SJSA1 (cell line): ENCODE data around the gene AIP. TPM values are rescaled to one million over a fixed set of nuclear protein-coding genes. Genes with fewer than 3 reads are reported as not detected.

Experiments used
- total RNA-seq: library from RNA; depleted of rRNA; stranded (reverse); fragments of >200 nt; shearing (Covaris generic); gene quantifications from 2 replicates; pipeline ENCODE4 v1.2.3, GENCODE V29; 2014; rRNA removed

The AIP gene
- total RNA-seq, 1 experiment from 2014 or later, result 185 TPM

Other genes starting within 250 kb of the AIP start
- gene GRK2, start 216.6 kb upstream of the AIP start, total RNA-seq, result 96.2 and 138 TPM in 2 replicates
- gene ANKRD13D, start 193.7 kb upstream of the AIP start, total RNA-seq, result 40.2 and 61.7 TPM in 2 replicates
- 13.4 and 17.5 TPM in 2 replicates for gene SSH3, start 179.5 kb upstream of the AIP start, total RNA-seq
- 81.8 and 125 TPM in 2 replicates for gene POLD4, start 129.5 kb upstream of the AIP start, total RNA-seq
- gene CLCF1, start 109.4 kb upstream of the AIP start, total RNA-seq, result 6.9 and 9.4 TPM in 2 replicates
- 13.8 and 25.1 TPM in 2 replicates for gene RAD9A, start 91.0 kb upstream of the AIP start, total RNA-seq
- 668 and 731 TPM in 2 replicates for gene PPP1CA, start 81.2 kb upstream of the AIP start, total RNA-seq
- not detected in 2 replicates for gene TBC1D10C, start 78.9 kb upstream of the AIP start, total RNA-seq
- not detected in 2 replicates for gene CARNS1, start 67.3 kb upstream of the AIP start, total RNA-seq
- gene RPS6KB2, start 54.5 kb upstream of the AIP start, total RNA-seq, result 166 and 177 TPM in 2 replicates
- gene PTPRCAP, start 45.3 kb upstream of the AIP start, total RNA-seq, result 0.37 TPM in 1 of 2 replicates, not detected in the other
- gene CORO1B, start 39.5 kb upstream of the AIP start, total RNA-seq, result 123 and 181 TPM in 2 replicates
- not detected in 2 replicates for gene GPR152, start 30.3 kb upstream of the AIP start, total RNA-seq
- gene CABP4, start 27.7 kb upstream of the AIP start, total RNA-seq, result not detected in 2 replicates
- gene TMEM134, start 13.8 kb upstream of the AIP start, total RNA-seq, result 61.1 and 105 TPM in 2 replicates
- gene PITPNM1, start 22.3 kb downstream of the AIP start, total RNA-seq, result 11.5 and 18.7 TPM in 2 replicates
- 61.9 and 82.4 TPM in 2 replicates for gene CDK2AP2, start 25.1 kb downstream of the AIP start, total RNA-seq
- gene CABP2, start 40.4 kb downstream of the AIP start, total RNA-seq, result not detected in 2 replicates
- gene GSTP1, start 100.8 kb downstream of the AIP start, total RNA-seq, result 2,425 and 2,720 TPM in 2 replicates
- 308 and 343 TPM in 2 replicates for gene NDUFV1, start 123.9 kb downstream of the AIP start, total RNA-seq
- gene NUDT8, start 146.9 kb downstream of the AIP start, total RNA-seq, result 7.4 and 14.0 TPM in 2 replicates
- gene TBX10, start 156.7 kb downstream of the AIP start, total RNA-seq, result not detected in 2 replicates
- gene ACY3, start 167.7 kb downstream of the AIP start, total RNA-seq, result not detected in 2 replicates
- gene ALDH3B2, start 191.6 kb downstream of the AIP start, total RNA-seq, result not detected in 2 replicates